ENCODE results near the gene TPPP3. TPM values are rescaled to one million over a fixed set of nuclear protein-coding genes. Genes with fewer than 3 reads are reported as not detected.
A peak's percentile ranks its signal among the peaks of the same experiment; 100 is the strongest.

The TPPP3 gene
- total RNA-seq, 2 experiments from 2014 or later: not detected

DNA sequence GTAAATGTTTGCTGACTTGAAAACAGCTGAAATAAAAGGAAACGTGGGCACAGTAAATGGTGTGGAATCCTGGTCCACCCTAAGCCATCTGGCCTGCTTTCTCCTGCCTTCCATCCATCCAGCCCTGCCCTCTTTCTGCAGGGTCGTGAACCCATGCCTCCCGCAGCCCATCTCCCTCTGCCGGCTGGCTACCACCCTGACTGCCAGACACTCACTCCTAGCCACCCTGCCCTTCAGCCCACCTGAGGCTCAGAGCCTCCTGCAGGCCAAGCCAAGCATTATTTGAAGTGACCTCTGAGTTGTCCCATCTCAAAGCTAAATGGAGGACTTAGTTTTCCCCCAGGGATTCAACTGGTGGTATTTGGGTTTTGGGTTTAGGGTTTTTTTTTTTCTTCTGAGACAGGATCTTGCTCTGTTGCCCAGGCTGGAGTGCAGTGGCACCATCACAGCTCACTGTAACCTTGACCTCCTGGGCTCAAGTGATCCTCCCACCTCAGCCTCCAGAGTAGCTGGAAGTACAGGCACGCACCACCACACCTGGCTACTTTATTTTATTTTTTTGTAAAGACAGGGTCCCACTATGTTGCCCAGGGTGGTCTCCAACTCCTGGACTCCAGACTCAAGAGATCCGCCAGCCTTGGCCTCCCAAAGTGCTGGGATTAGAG lies 14.6 kb upstream of the TPPP3 start:
- Mint-ChIP-seq H3K36me3 (ENCODE audit: low read depth) (no peaks in the 10 kb centered on the region), H3K4me1 (no peaks in the 10 kb centered on the region), H3K27me3 (peaks cover 9% of the 10 kb centered on the region), H3K27ac (peak overlapping the region; percentile 3), H3K4me3 (no peak overlapping the region), H3K9me3 (no peaks in the 10 kb centered on the region)
- DNase-seq: no peak
- ChIA-PET POLR2A (interaction anchor here (0.7 kb wide), 1 partner anchor 19 kb away, joined by 3 read pairs; no protein-coding TSS in a partner anchor), CTCF (interaction anchor here (0.7 to 1.3 kb wide), 3 partner anchors 8 to 129 kb away, joined by 3 read pairs; no protein-coding TSS in a partner anchor)

- ChIA-PET CTCF (interaction anchor here (1.3 kb wide), 1 partner anchor 8 kb away, joined by 3 read pairs; no protein-coding TSS in a partner anchor), POLR2A (no interaction called here)
- Mint-ChIP-seq H3K27me3 (peaks cover 11% of the 10 kb centered on the region), H3K36me3 (ENCODE audit: low read depth) (no peaks in the 10 kb centered on the region), H3K4me3 (no peak overlapping the region), H3K27ac (no peak overlapping the region), H3K9me3 (no peaks in the 10 kb centered on the region), H3K4me1 (no peaks in the 10 kb centered on the region)
- no peak for DNase-seq
These were observed 14.0 kb upstream of the TPPP3 start for GRCh38 chr16:67407176-67407787.

DNA sequence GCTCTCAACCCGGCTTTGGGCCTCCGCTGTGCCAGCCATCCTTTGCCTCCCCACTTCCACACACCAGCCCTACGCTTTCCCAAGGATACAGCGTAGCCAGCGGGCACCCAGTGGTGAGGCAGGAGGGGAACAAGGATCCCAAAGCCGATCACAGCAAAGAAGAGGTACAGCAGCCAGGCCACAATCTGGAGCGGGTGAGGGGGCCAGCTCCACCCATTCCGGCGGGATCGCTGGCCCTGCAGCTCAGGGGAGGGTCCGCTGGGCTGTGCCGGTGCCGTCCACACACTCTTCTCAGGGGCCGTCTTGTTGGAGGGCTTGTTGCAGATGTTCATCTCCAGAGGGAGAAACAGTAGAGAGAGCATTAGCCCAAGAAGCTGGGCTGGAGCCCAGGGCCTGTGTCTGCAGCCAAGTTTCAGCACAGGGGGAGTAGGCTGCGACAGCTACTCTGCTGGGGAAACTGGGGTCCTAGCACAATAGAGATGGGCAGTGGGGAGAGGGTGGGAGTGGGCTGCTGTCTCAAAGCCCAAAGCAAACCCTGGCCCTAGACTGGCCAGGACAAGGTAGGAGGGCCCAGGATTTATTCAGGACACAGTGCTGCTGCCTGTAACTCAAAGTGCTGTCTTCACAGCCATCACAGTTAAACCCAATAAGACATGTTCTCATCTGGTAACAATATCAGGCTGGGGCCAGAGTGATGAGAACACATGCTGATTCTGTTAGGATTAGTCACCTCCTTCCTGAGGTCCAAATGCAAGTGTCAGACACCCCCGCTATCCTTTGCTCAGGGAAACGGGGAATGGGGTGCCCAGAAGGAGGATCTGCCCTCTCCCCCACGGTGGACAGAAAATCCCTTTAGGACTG lies 13.0 kb upstream of the TPPP3 start:
- H3K27ac Mint-ChIP-seq: no peak overlapping the region
- H3K9me3 Mint-ChIP-seq: no peaks in the 10 kb centered on the region
- DNase-seq: no peak
- peaks cover 13% of the 10 kb centered on the region for H3K27me3 Mint-ChIP-seq
- H3K36me3 Mint-ChIP-seq (ENCODE audit: low read depth): no peaks in the 10 kb centered on the region
- no peak overlapping the region for H3K4me3 Mint-ChIP-seq
- H3K4me1 Mint-ChIP-seq: no peaks in the 10 kb centered on the region
- POLR2A ChIA-PET: no interaction called here
- CTCF ChIA-PET: interaction anchor here (1.1 kb wide), 1 partner anchor 22 kb away, joined by 5 read pairs; no protein-coding TSS in a partner anchor

DNA sequence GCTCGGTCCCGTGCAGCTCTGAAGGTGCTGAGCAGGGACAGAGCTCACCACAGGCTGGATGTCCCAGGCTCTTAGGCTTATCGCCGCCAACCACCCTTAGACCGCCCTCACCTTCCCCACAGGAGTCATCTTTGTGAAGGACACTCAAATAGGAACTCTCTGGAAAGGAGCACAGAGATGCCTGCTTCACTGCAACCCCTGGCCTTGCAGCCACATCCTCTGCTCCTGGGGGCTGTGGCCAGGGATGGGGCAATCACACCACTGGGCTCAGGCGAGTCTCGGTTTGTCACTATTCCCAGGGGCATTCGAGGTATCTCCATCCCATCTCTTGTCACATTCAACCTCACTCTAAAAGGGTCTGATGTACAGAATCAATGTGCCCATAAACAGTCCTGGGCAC lies 12.0 kb upstream of the TPPP3 start:
- H3K27ac Mint-ChIP-seq: no peak overlapping the region
- H3K4me3 Mint-ChIP-seq: no peak overlapping the region
- H3K4me1 Mint-ChIP-seq: no peaks in the 10 kb centered on the region
- ChIA-PET CTCF (interaction anchor here (0.7 kb wide), 1 partner anchor 23 kb away, joined by 3 read pairs; no protein-coding TSS in a partner anchor), POLR2A (no interaction called here)
- no peaks in the 10 kb centered on the region for H3K36me3 Mint-ChIP-seq (ENCODE audit: low read depth)
- H3K27me3 Mint-ChIP-seq: peaks cover 9% of the 10 kb centered on the region
- no peak for DNase-seq
- H3K9me3 Mint-ChIP-seq: no peaks in the 10 kb centered on the region

- H3K9me3 Mint-ChIP-seq: no peaks in the 10 kb centered on the region
- ChIA-PET POLR2A (no interaction called here), CTCF (no interaction called here)
- no peaks in the 10 kb centered on the region for H3K36me3 Mint-ChIP-seq (ENCODE audit: low read depth)
- H3K4me1 Mint-ChIP-seq: no peaks in the 10 kb centered on the region
- DNase-seq: no peak
- no peak overlapping the region for H3K27ac Mint-ChIP-seq
- peaks cover 9% of the 10 kb centered on the region for H3K27me3 Mint-ChIP-seq
- no peak overlapping the region for H3K4me3 Mint-ChIP-seq
These were observed 11.5 kb upstream of the TPPP3 start for GRCh38 chr16:67404740-67405226.

DNA sequence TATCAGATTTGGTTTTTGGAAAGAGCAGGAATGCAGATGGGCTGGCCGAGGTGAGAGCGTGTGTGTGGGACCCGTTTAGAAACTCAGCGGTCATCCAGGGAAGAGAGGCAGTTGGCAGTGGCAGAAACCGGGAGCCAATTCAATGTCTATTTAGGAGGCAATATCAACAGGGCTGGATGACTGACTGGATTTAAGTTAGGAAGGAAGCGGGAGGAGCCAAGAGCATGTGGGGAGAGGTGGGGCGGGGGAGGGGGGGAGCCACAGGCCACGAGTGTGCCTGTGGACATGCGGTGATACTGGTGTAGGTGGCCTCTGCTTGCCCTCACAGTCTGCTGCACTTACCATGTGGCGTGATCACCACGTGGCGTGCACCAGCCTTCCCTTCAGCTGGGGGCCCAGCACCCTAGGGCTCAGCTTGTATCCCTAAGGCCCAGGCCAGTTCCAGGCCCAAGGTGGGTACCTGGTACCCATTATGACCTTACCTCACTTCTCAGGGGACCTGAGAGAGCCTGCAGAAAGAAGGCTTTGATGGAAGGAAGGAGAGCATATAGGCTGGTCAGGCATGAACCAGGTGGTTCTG lies 10.8 kb upstream of the TPPP3 start:
- no peak overlapping the region for H3K27ac Mint-ChIP-seq
- H3K9me3 Mint-ChIP-seq: no peaks in the 10 kb centered on the region
- no peaks in the 10 kb centered on the region for H3K36me3 Mint-ChIP-seq (ENCODE audit: low read depth)
- ChIA-PET POLR2A (no interaction called here), CTCF (interaction anchor here (1.2 kb wide), 1 partner anchor 77 kb away, joined by 3 read pairs; the partner anchor contains the start of gene LRRC36)
- no peak for DNase-seq
- no peaks in the 10 kb centered on the region for H3K4me1 Mint-ChIP-seq
- H3K4me3 Mint-ChIP-seq: no peak overlapping the region
- peaks cover 9% of the 10 kb centered on the region for H3K27me3 Mint-ChIP-seq

- CTCF ChIA-PET: interaction anchor here (0.6 to 1.2 kb wide), 2 partner anchors 11 to 26 kb away, joined by 3 to 4 read pairs; no protein-coding TSS in a partner anchor
- Mint-ChIP-seq H3K27ac (no peak overlapping the region), H3K4me1 (no peaks in the 10 kb centered on the region), H3K9me3 (no peaks in the 10 kb centered on the region), H3K27me3 (peaks cover 7% of the 10 kb centered on the region), H3K4me3 (no peak overlapping the region), H3K36me3 (ENCODE audit: low read depth) (no peaks in the 10 kb centered on the region)
- DNase-seq: no peak
- POLR2A ChIA-PET: no interaction called here
These were observed 7.6 kb upstream of the TPPP3 start for GRCh38 chr16:67400901-67401300.

DNA sequence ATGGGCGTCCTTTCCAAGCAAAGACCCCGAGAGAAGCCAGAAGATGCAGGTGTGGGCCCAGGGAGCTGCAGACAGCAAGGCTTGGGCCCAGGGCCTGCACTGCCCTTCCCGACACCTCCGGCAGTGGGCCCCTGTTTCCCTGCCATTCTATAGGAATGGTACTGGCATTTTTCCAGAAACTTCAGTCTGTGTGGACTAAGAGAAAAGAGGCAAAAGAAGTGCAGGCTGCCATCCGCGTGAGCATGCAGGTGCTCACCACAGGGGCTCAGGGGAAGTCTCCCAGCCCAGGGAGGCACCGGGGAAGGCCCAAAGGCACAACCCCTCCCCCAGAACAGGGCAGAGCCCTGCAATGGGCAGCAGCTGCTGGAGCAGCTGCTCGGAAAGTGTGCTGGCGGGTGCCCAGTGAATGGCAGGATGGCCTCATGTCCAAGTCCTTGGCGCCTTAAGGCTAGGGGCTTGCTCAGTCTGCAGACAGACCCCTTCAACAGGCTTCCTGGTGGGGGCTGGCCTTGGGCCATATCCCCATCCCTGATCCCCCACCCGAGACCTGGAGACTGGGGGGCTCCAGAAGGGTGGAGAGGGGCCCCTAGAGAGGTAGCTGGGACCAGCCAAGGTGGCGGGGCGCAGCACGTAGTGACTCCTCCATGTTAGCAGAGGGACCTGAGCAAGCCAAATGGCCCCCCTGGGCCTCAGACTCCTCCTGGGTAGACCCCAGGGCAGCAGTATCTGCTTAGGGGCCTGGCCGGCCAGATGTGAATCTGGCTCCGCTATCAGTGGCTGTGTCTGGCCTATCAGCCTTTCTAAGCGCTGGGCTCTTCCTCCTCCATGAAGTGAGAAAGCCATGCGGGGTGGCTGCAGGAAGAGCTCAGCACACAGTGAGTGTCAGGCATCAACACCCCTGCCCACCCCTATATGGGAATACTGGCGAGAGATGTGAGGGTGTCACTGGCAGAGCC lies 6.7 kb upstream of the TPPP3 start:
- CTCF ChIA-PET: interaction anchor here (0.6 to 1.7 kb wide), 21 partner anchors 8 to 447 kb away, joined by 3 to 8 read pairs (median 3); partner anchors contain the start of genes KCTD19 and LRRC36
- Mint-ChIP-seq H3K36me3 (ENCODE audit: low read depth) (no peaks in the 10 kb centered on the region), H3K27me3 (peaks cover 16% of the 10 kb centered on the region), H3K27ac (no peak overlapping the region), H3K4me3 (no peak overlapping the region), H3K4me1 (no peaks in the 10 kb centered on the region), H3K9me3 (no peaks in the 10 kb centered on the region)
- no peak for DNase-seq
- POLR2A ChIA-PET: no interaction called here

GRCh38 chr16:67399218-67399733 lies 6.0 kb upstream of the TPPP3 start:
- CTCF ChIA-PET: interaction anchor here (0.6 to 1.7 kb wide), 23 partner anchors 9 to 446 kb away, joined by 3 to 8 read pairs (median 3); partner anchors contain the start of genes KCTD19 and LRRC36
- Mint-ChIP-seq H3K4me3 (no peak overlapping the region), H3K4me1 (no peaks in the 10 kb centered on the region), H3K27me3 (peaks cover 20% of the 10 kb centered on the region), H3K9me3 (no peaks in the 10 kb centered on the region), H3K36me3 (ENCODE audit: low read depth) (no peaks in the 10 kb centered on the region), H3K27ac (no peak overlapping the region)
- POLR2A ChIA-PET: no interaction called here
- peak; percentile 40 for DNase-seq

GRCh38 chr16:67398546-67399217 lies 5.4 kb upstream of the TPPP3 start:
- ChIA-PET POLR2A (no interaction called here), CTCF (interaction anchor here (0.9 to 1.7 kb wide), 8 partner anchors 15 to 446 kb away, joined by 3 to 6 read pairs (median 3); no protein-coding TSS in a partner anchor)
- H3K4me3 Mint-ChIP-seq: no peak overlapping the region
- no peaks in the 10 kb centered on the region for H3K36me3 Mint-ChIP-seq (ENCODE audit: low read depth)
- no peaks in the 10 kb centered on the region for H3K9me3 Mint-ChIP-seq
- H3K27me3 Mint-ChIP-seq: peaks cover 26% of the 10 kb centered on the region
- peaks cover 3% of the 10 kb centered on the region for H3K4me1 Mint-ChIP-seq
- no peak overlapping the region for H3K27ac Mint-ChIP-seq
- no peak for DNase-seq
